Measurements from ENCODE around the gene TADA2B.
A peak's percentile ranks its signal among the peaks of the same experiment; 100 is the strongest.

The TADA2B gene

GRCh38 chr4:7042503-7043283 is 479 bp upstream of the TADA2B start:
- peak; percentile 96 for DNase-seq

- no peak for DNase-seq
These were observed 1.2 kb downstream of the TADA2B start for GRCh38 chr4:7044137-7044930.

GRCh38 chr4:7045553-7045952 is 2.4 kb downstream of the TADA2B start:
- no peak for DNase-seq

GRCh38 chr4:7045961-7046921 is 3.1 kb downstream of the TADA2B start:
- DNase-seq: no peak

GRCh38 chr4:7046971-7047370 is 3.8 kb downstream of the TADA2B start:
- DNase-seq: no peak

GRCh38 chr4:7048642-7049041 is 5.5 kb downstream of the TADA2B start:
- DNase-seq: no peak

- DNase-seq: no peak
These were observed 6.1 kb downstream of the TADA2B start for GRCh38 chr4:7049295-7049694.

- DNase-seq: no peak
These were observed 6.6 kb downstream of the TADA2B start for GRCh38 chr4:7049739-7050138.

GRCh38 chr4:7050481-7051143 is 7.4 kb downstream of the TADA2B start:
- DNase-seq: peak; percentile 29

- no peak for DNase-seq
These were observed 7.9 kb downstream of the TADA2B start for GRCh38 chr4:7051144-7051495.

- no peak for DNase-seq
These were observed 8.7 kb downstream of the TADA2B start for GRCh38 chr4:7051905-7052304.

- no peak for DNase-seq
These were observed 9.1 kb downstream of the TADA2B start for GRCh38 chr4:7052313-7052712.

- DNase-seq: peak; percentile 78
These were observed 9.9 kb downstream of the TADA2B start for GRCh38 chr4:7052923-7053715.

- no peak for DNase-seq
These were observed 11.1 kb downstream of the TADA2B start for GRCh38 chr4:7054106-7054880.

- no peak for DNase-seq
These were observed 12.2 kb downstream of the TADA2B start for GRCh38 chr4:7055111-7055989.

- DNase-seq: no peak
These were observed 12.8 kb downstream of the TADA2B start for GRCh38 chr4:7055990-7056325.

- DNase-seq: no peak
These were observed 15.6 kb downstream of the TADA2B start for GRCh38 chr4:7058792-7059191.

- DNase-seq: no peak
These were observed 16.5 kb downstream of the TADA2B start for GRCh38 chr4:7059662-7060061.

- no peak for DNase-seq
These were observed 17.4 kb downstream of the TADA2B start for GRCh38 chr4:7060346-7061150.
